Testis (tissue), 2 donors: ENCODE measurements around the gene AMBP.

ENCODE experiments used
- POLR2A ChIP-seq: fragments of 450-650 bp; IDR thresholded peaks from one replicate; pipeline ENCODE4 v1.6.1; 2017; ENCODE audit warnings: antibody characterized with exemption, mild to moderate bottlenecking, moderate library complexity
- TF ChIP-seq, protein P1 (sequence below), 3 experiments: fragments of 450-650 bp in 2 of 3; fragments of 200-600 bp in 1 of 3; sonication (generic) in 1 of 3; IDR thresholded peaks; one replicate each; pipeline ENCODE4 v1.5.1; 2016 to 2019; ENCODE audit warnings: antibody characterized with exemption in 3 of 3, mild to moderate bottlenecking in 2 of 3, moderate library complexity in 1 of 3

GRCh38 chr9:114112778-114113584 lies 34.9 kb upstream of the AMBP start:
- TF ChIP-seq, protein P1, sequence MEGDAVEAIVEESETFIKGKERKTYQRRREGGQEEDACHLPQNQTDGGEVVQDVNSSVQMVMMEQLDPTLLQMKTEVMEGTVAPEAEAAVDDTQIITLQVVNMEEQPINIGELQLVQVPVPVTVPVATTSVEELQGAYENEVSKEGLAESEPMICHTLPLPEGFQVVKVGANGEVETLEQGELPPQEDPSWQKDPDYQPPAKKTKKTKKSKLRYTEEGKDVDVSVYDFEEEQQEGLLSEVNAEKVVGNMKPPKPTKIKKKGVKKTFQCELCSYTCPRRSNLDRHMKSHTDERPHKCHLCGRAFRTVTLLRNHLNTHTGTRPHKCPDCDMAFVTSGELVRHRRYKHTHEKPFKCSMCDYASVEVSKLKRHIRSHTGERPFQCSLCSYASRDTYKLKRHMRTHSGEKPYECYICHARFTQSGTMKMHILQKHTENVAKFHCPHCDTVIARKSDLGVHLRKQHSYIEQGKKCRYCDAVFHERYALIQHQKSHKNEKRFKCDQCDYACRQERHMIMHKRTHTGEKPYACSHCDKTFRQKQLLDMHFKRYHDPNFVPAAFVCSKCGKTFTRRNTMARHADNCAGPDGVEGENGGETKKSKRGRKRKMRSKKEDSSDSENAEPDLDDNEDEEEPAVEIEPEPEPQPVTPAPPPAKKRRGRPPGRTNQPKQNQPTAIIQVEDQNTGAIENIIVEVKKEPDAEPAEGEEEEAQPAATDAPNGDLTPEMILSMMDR (IDR thresholded peaks at IDR 0.05): no peak
- no peak for TF ChIP-seq POLR2A
